Type B pancreatic cell (in vitro differentiated cells): ENCODE data around the gene EXOC3L1. TPM values are rescaled to one million over a fixed set of nuclear protein-coding genes. Genes with fewer than 3 reads are reported as not detected.

Experiments used
- DNase-seq: peaks from one replicate; pipeline ENCODE4 v3.0.0; 2021; ENCODE audit warnings: mixed read lengths; ENCODE audit not compliant: unreplicated experiment; ENCODE audit errors: extremely low spot score
- H3K27ac Mint-ChIP-seq: 2 replicates; pipeline ENCODE4 v1.8.0; 2021; ENCODE audit warnings: mild to moderate bottlenecking, mixed read lengths
- H3K27me3 Mint-ChIP-seq: 2 replicates; pipeline ENCODE4 v1.8.0; 2021; ENCODE audit warnings: mixed read lengths
- H3K36me3 Mint-ChIP-seq: 2 replicates; pipeline ENCODE4 v1.8.0; 2021; ENCODE audit warnings: mixed read lengths
- H3K4me1 Mint-ChIP-seq: one replicate; pipeline ENCODE4 v1.8.0; 2021; ENCODE audit warnings: mixed read lengths; ENCODE audit not compliant: unreplicated experiment
- H3K4me3 Mint-ChIP-seq: 2 replicates; pipeline ENCODE4 v1.8.0; 2021; ENCODE audit warnings: mild to moderate bottlenecking, mixed read lengths
- H3K9me3 Mint-ChIP-seq: 2 replicates; pipeline ENCODE4 v1.8.0; 2021; ENCODE audit warnings: mixed read lengths
- CTCF ChIP-seq: fragments of 200-600 bp; sonication (generic); conservative IDR thresholded peaks from 2 replicates; pipeline ENCODE4 v1.5.0; 2021; ENCODE audit warnings: antibody characterized with exemption, mild to moderate bottlenecking
- total RNA-seq: library from RNA; stranded (reverse); gene quantifications from 2 replicates; pipeline ENCODE4 v1.2.1, GENCODE V29; 2021; ENCODE audit warnings: low replicate concordance

Gene EXOC3L1
- total RNA-seq, 1 donor from 2014 or later, result 0.41 TPM

DNA sequence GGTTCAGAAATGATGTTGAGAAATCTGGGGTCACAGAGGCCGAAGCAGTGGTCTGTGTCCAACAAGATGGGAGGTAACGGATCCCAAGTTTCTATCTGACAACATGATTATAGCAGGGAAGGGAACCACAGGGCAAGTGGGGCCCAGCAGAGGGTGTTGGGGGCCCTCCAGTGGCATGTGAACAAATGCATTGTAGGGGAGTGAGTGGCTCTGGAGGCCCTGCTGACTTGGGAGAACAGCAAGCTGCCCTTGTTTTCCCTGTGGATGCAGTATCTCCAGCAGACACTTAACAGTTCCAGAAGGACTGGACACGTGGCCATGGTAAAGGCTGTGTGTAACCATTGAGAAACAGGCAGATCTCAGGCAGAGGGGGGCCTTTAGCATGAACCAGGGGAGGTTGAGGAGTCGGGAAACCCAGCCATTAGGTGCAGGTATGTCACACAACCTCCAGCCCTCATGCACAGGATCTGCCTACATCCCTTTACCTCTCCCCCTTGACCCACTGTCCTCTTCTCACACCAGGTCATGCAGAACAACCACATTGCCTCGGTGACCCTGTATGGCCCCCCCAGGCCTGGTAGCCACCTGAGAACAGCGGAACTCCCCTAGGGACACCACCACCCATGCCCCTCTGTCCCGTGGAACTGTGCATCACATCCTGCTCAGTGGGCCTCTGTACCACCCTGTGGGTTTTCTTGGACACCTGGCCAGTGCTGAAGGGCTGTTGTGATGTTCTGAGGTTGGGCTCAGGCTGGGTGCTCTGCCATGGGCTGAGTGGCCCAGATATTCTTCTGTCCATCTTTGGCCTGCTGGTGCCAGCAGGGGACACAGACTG, 43.2 kb downstream of the EXOC3L1 start:
- Mint-ChIP-seq H3K9me3 (no peaks in the 10 kb centered on the region), H3K27me3 (peaks cover 16% of the 10 kb centered on the region), H3K4me1 (no peaks in the 10 kb centered on the region), H3K4me3 (no peak overlapping the region), H3K36me3 (peaks cover 23% of the 10 kb centered on the region), H3K27ac (no peak overlapping the region)
- DNase-seq, result no peak
- TF ChIP-seq CTCF, result no peak

DNA sequence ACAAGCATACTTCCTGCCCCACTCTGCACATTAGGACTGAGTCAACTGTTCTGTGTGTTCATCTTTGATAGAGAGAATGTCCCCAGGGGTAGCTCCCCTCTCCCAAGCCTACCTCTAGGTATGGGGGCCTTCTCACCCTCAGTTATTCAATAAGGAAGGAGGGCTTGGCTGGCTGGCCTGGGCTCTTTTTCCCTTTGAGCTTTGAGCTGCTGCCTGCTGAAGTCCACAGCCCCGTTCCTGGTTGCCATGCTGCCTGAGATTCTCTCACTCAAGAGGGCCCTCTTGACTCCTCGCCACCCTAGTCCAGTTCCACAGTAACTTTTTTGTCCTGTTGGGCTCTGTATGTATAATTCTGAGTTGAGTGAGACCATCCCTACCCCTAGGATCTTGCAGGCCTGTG, 44.2 kb downstream of the EXOC3L1 start:
- DNase-seq, result no peak
- peaks cover 28% of the 10 kb centered on the region for H3K36me3 Mint-ChIP-seq
- no peak for TF ChIP-seq CTCF
- H3K9me3 Mint-ChIP-seq, result no peaks in the 10 kb centered on the region
- H3K4me3 Mint-ChIP-seq, result no peak overlapping the region
- peaks cover 6% of the 10 kb centered on the region for H3K27me3 Mint-ChIP-seq
- no peaks in the 10 kb centered on the region for H3K4me1 Mint-ChIP-seq
- no peak overlapping the region for H3K27ac Mint-ChIP-seq

GRCh38 chr16:67144943-67145342, 45.0 kb downstream of the EXOC3L1 start:
- no peaks in the 10 kb centered on the region for H3K4me1 Mint-ChIP-seq
- H3K27ac Mint-ChIP-seq, result no peak overlapping the region
- H3K27me3 Mint-ChIP-seq, result peaks cover 6% of the 10 kb centered on the region
- H3K4me3 Mint-ChIP-seq, result no peak overlapping the region
- DNase-seq, result no peak
- peaks cover 28% of the 10 kb centered on the region for H3K36me3 Mint-ChIP-seq
- H3K9me3 Mint-ChIP-seq, result no peaks in the 10 kb centered on the region
- no peak for TF ChIP-seq CTCF

DNA sequence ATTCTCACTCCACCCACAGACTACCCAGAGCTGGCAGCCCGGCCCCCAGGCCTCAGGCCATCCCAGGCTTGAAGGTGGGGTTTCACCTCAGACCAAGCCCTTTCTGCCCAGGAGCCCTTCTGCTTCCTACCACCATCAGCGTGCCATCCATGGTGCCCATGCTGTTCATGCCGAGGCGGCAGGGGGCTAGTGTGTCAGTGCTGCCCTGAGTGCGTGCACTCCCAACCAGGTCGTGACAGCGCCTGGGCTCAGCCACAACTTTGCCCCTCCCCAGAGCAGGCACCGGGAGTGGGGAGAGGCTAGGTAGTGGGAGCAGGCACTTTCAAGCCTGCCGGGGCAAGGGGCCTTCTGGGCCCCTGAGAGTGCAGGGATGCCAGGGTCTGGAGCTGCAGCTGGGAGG, 47.6 kb downstream of the EXOC3L1 start:
- Mint-ChIP-seq H3K27me3 (no peaks in the 10 kb centered on the region), H3K4me3 (no peak overlapping the region), H3K4me1 (no peaks in the 10 kb centered on the region), H3K27ac (no peak overlapping the region), H3K9me3 (no peaks in the 10 kb centered on the region), H3K36me3 (peaks cover 29% of the 10 kb centered on the region)
- DNase-seq, result no peak
- no peak for TF ChIP-seq CTCF

DNA sequence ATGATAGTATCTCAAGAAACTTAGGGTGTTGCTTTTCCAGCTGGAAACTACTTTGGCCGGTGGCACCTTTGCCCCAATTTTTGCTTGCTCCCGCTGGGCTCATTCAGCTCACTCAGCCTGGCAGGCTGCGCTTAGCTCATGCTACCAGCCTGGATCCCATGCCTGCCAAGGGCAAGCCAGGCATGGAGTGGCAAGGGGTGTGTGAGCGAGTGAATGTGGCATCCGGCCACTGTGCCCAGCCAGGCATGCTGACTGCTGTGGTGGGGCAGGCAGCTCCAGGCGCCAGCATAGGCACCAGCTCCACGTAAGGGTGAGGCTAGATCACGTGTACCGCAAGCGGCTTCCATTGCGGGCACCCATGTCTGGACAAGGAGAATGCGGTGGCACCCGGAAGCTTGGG, 48.5 kb downstream of the EXOC3L1 start:
- H3K27ac Mint-ChIP-seq, result no peak overlapping the region
- DNase-seq, result no peak

More for the DNA sequence above, 48.5 kb downstream of the EXOC3L1 start:
- Mint-ChIP-seq H3K9me3 (no peaks in the 10 kb centered on the region), H3K36me3 (peaks cover 29% of the 10 kb centered on the region), H3K4me1 (no peaks in the 10 kb centered on the region), H3K27me3 (no peaks in the 10 kb centered on the region), H3K4me3 (no peak overlapping the region)
- no peak for TF ChIP-seq CTCF
